Activated T-helper 17 cell treated with anti-CD3 and anti-CD28 coated beads, Interleukin-2, amount 50 U/mL, for 72 hours (primary cell): ENCODE results near the gene KRTAP4-11. TPM values are rescaled to one million over a fixed set of nuclear protein-coding genes. Genes with fewer than 3 reads are reported as not detected.
"Not testable (repeated sequence)": the region's sequence is repeated elsewhere in the genome, so short reads cannot be mapped to it uniquely, and the experiment has no call there.

Source experiments
- ATAC-seq: fragments of 150-1000 bp; cut with Tn5 transposase; replicated peaks from 2 replicates; pipeline ENCODE4 v1.10.0; 2021; ENCODE audit warnings: mild to moderate bottlenecking, moderate library complexity
- H3K27ac Mint-ChIP-seq: one replicate; pipeline ENCODE4 v1.8.0; 2022; ENCODE audit warnings: mixed read lengths
- H3K27me3 Mint-ChIP-seq: one replicate; pipeline ENCODE4 v1.8.0; 2022; ENCODE audit warnings: mixed read lengths
- H3K36me3 Mint-ChIP-seq: one replicate; pipeline ENCODE4 v1.8.0; 2022; ENCODE audit warnings: low read depth, mild to moderate bottlenecking, mixed read lengths
- H3K4me1 Mint-ChIP-seq: one replicate; pipeline ENCODE4 v1.8.0; 2022; ENCODE audit warnings: mixed read lengths
- H3K4me3 Mint-ChIP-seq: one replicate; pipeline ENCODE4 v1.8.0; 2022; ENCODE audit warnings: mild to moderate bottlenecking, mixed read lengths
- H3K9me3 Mint-ChIP-seq: one replicate; pipeline ENCODE4 v1.8.0; 2022; ENCODE audit warnings: mixed read lengths
- total RNA-seq, 2 donors: library from RNA; stranded (reverse); gene quantifications; one replicate each; pipeline ENCODE4 v1.2.3, GENCODE V29; 2022

The KRTAP4-11 gene
- total RNA-seq, 2 donors from 2014 or later, result not detected

GRCh38 chr17:41140360-41141131 lies 22.4 kb upstream of the KRTAP4-11 start, which contains the start of gene KRTAP4-6:
Gene KRTAP4-6, minus strand, starts transcription at chr17:41140544. Its CDS starts 57 bp downstream, at chr17:41140487.
- Mint-ChIP-seq H3K27ac (no peak within 1 kb of the TSS), H3K4me1 (no peaks in the 10 kb centered on the region)

GRCh38 chr17:41139865-41140264 lies 21.7 kb upstream of the KRTAP4-11 start:
- H3K9me3 Mint-ChIP-seq, result peaks cover 23% of the 10 kb centered on the region
- not testable (repeated sequence) for H3K4me1 Mint-ChIP-seq, H3K27me3 Mint-ChIP-seq, ATAC-seq, H3K27ac Mint-ChIP-seq, H3K4me3 Mint-ChIP-seq, H3K36me3 Mint-ChIP-seq

More at GRCh38 chr17:41140360-41141131, 22.4 kb upstream of the KRTAP4-11 start, which contains the start of gene KRTAP4-6:
- no peaks in the 10 kb centered on the region for H3K27me3 Mint-ChIP-seq
- no peak within 1 kb of the TSS for H3K4me3 Mint-ChIP-seq
- peak; percentile 19 for ATAC-seq
- H3K9me3 Mint-ChIP-seq, result peaks cover 23% of the 10 kb centered on the region
- no peaks in the 10 kb centered on the region for H3K36me3 Mint-ChIP-seq

- no peak for ATAC-seq
- peaks cover 5% of the 10 kb centered on the region for H3K4me1 Mint-ChIP-seq
- H3K36me3 Mint-ChIP-seq, result no peaks in the 10 kb centered on the region
These were observed 15.9 kb upstream of the KRTAP4-11 start for GRCh38 chr17:41133880-41134735.

GRCh38 chr17:41131979-41132378 lies 13.8 kb upstream of the KRTAP4-11 start:
- ATAC-seq, result peak; percentile 66
- Mint-ChIP-seq H3K4me3 (no peak overlapping the region), H3K27me3 (no peaks in the 10 kb centered on the region), H3K4me1 (peaks cover 5% of the 10 kb centered on the region), H3K9me3 (no peaks in the 10 kb centered on the region), H3K27ac (no peak overlapping the region), H3K36me3 (no peaks in the 10 kb centered on the region)

More at GRCh38 chr17:41133880-41134735, 15.9 kb upstream of the KRTAP4-11 start:
- Mint-ChIP-seq H3K9me3 (no peaks in the 10 kb centered on the region), H3K4me3 (no peak overlapping the region), H3K27me3 (no peaks in the 10 kb centered on the region), H3K27ac (peak overlapping the region; percentile 60)

- Mint-ChIP-seq H3K4me3 (no peak overlapping the region), H3K36me3 (no peaks in the 10 kb centered on the region), H3K4me1 (peaks cover 22% of the 10 kb centered on the region), H3K27me3 (no peaks in the 10 kb centered on the region), H3K27ac (no peak overlapping the region), H3K9me3 (peaks cover under 1% of the 10 kb centered on the region)
- ATAC-seq, result no peak
These were observed 9.2 kb upstream of the KRTAP4-11 start for GRCh38 chr17:41127371-41127770.

- Mint-ChIP-seq H3K36me3 (no peaks in the 10 kb centered on the region), H3K4me3 (no peak overlapping the region), H3K27ac (no peak overlapping the region), H3K4me1 (peaks cover 17% of the 10 kb centered on the region), H3K9me3 (peaks cover 3% of the 10 kb centered on the region), H3K27me3 (no peaks in the 10 kb centered on the region)
- no peak for ATAC-seq
These were observed 8.2 kb upstream of the KRTAP4-11 start for GRCh38 chr17:41126412-41126811.

- H3K4me3 Mint-ChIP-seq, result no peak overlapping the region
- ATAC-seq, result no peak
- H3K9me3 Mint-ChIP-seq, result peaks cover 3% of the 10 kb centered on the region
- peaks cover 24% of the 10 kb centered on the region for H3K4me1 Mint-ChIP-seq
- no peak overlapping the region for H3K27ac Mint-ChIP-seq
- no peaks in the 10 kb centered on the region for H3K27me3 Mint-ChIP-seq
- no peaks in the 10 kb centered on the region for H3K36me3 Mint-ChIP-seq
These were observed 6.9 kb upstream of the KRTAP4-11 start for GRCh38 chr17:41125064-41125463.

GRCh38 chr17:41123991-41124371 lies 5.8 kb upstream of the KRTAP4-11 start, which contains the start of gene KRTAP4-12:
Gene KRTAP4-12, minus strand, starts transcription at chr17:41124182. Its CDS starts 60 bp downstream, at chr17:41124122.
- not testable (repeated sequence) for H3K9me3 Mint-ChIP-seq, H3K27me3 Mint-ChIP-seq, H3K36me3 Mint-ChIP-seq
- peak within 1 kb of the TSS; percentile 21 for H3K27ac Mint-ChIP-seq
- H3K4me3 Mint-ChIP-seq, result peak within 1 kb of the TSS; percentile 27
- H3K4me1 Mint-ChIP-seq, result peaks cover 28% of the 10 kb centered on the region
- peak; percentile 54 for ATAC-seq

- ATAC-seq, H3K36me3 Mint-ChIP-seq, H3K9me3 Mint-ChIP-seq, H3K27me3 Mint-ChIP-seq: not testable (repeated sequence)
- H3K27ac Mint-ChIP-seq, result peak overlapping the region; percentile 3
- H3K4me3 Mint-ChIP-seq, result peak overlapping the region; percentile 27
- H3K4me1 Mint-ChIP-seq, result peaks cover 28% of the 10 kb centered on the region
These were observed 5.3 kb upstream of the KRTAP4-11 start for GRCh38 chr17:41123292-41123990.

- peaks cover 3% of the 10 kb centered on the region for H3K9me3 Mint-ChIP-seq
- no peaks in the 10 kb centered on the region for H3K36me3 Mint-ChIP-seq
- no peak for ATAC-seq
- H3K27me3 Mint-ChIP-seq, result peaks cover 5% of the 10 kb centered on the region
- H3K27ac Mint-ChIP-seq, result no peak overlapping the region
- H3K4me3 Mint-ChIP-seq, result no peak overlapping the region
- peaks cover 28% of the 10 kb centered on the region for H3K4me1 Mint-ChIP-seq
These were observed 3.6 kb upstream of the KRTAP4-11 start for GRCh38 chr17:41121742-41122141.

GRCh38 chr17:41119696-41120690 lies 1.8 kb upstream of the KRTAP4-11 start:
- H3K4me3 Mint-ChIP-seq, result peak overlapping the region; percentile 63
- not testable (repeated sequence) for H3K27me3 Mint-ChIP-seq, H3K9me3 Mint-ChIP-seq, H3K36me3 Mint-ChIP-seq, ATAC-seq
- peaks cover 24% of the 10 kb centered on the region for H3K4me1 Mint-ChIP-seq
- H3K27ac Mint-ChIP-seq, result peak overlapping the region; percentile 83

GRCh38 chr17:41118721-41119120 lies 548 bp upstream of the KRTAP4-11 start:
- H3K27ac Mint-ChIP-seq, result no peak overlapping the region
- peaks cover 3% of the 10 kb centered on the region for H3K9me3 Mint-ChIP-seq
- H3K4me3 Mint-ChIP-seq, result no peak overlapping the region
- ATAC-seq, result no peak
- H3K4me1 Mint-ChIP-seq, result peaks cover 19% of the 10 kb centered on the region
- no peaks in the 10 kb centered on the region for H3K36me3 Mint-ChIP-seq
- peaks cover 8% of the 10 kb centered on the region for H3K27me3 Mint-ChIP-seq

GRCh38 chr17:41116297-41116696 lies 1.9 kb downstream of the KRTAP4-11 start:
- Mint-ChIP-seq H3K36me3 (no peaks in the 10 kb centered on the region), H3K4me3 (no peak overlapping the region), H3K9me3 (no peaks in the 10 kb centered on the region), H3K27me3 (peaks cover 8% of the 10 kb centered on the region), H3K27ac (no peak overlapping the region), H3K4me1 (peaks cover 11% of the 10 kb centered on the region)
- no peak for ATAC-seq
